Kasumi-1 (cell line): Measurements from ENCODE around the gene GKAP1.
"Not testable (repeated sequence)": the region's sequence is repeated elsewhere in the genome, so short reads cannot be mapped to it uniquely, and the experiment has no call there.

Experiments used
- DNase-seq, 2 experiments: peaks; one replicate each; lab custom pipeline; 2025; lab: John Stamatoyannopoulos, UW

GKAP1 gene

DNA sequence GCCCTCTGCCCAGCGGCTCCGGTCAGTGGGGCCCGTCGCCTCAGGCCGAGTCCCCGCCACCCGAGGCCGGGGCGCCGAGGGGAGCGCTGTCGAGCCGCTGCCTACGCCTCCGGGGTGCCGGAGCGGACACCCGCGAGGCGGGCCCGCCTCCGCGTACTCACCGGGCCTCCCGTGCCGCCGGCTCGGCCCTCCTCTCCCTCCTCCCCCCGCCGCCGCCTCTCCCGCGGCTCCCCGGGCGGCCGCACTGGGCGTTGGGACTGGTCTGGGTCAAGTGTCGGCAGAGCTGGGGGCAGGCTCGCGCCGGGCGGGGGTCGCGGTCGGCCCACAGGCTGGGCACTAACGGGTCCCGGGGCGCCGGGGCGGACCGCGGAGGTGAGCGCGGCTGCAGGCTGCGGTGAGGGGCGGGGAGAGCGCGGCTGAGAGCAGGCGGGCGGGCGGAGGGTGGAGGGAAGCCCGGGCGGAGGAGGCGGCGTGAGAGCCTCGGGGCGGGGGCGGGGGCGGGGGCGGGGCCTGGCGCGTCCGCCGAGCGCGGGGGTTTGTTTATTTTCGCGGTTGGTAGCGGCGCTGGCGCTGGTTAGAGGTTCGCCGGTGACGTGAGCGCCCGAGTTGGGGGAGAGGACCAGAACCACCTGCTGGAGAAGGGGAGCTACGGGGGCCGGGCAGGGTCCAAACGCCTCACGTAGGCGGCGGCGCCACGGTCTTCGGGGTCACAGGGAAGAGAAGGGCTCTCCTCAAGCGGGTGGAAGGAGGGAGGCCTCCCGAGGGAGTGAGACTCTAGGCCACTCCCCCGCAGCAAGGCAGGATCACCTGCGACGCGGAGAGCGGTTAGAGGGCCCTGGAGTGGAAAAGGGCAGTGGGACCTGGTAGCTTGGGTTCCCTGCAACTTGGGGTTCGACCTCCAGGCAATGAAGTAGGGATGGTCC, at the start of gene GKAP1:
Gene GKAP1, minus strand, starts transcription at position 414 of the 923 bp plus-strand sequence. CDS start 11,252 bp downstream, outside the sequence.
- peak; percentile 38 to 40 for DNase-seq

- DNase-seq = not testable (repeated sequence)
These were observed 32.3 kb upstream of the GKAP1 start for GRCh38 chr9:83849895-83850294.

GRCh38 chr9:83837070-83837643, 19.6 kb upstream of the GKAP1 start:
- DNase-seq = not testable (repeated sequence)

DNA sequence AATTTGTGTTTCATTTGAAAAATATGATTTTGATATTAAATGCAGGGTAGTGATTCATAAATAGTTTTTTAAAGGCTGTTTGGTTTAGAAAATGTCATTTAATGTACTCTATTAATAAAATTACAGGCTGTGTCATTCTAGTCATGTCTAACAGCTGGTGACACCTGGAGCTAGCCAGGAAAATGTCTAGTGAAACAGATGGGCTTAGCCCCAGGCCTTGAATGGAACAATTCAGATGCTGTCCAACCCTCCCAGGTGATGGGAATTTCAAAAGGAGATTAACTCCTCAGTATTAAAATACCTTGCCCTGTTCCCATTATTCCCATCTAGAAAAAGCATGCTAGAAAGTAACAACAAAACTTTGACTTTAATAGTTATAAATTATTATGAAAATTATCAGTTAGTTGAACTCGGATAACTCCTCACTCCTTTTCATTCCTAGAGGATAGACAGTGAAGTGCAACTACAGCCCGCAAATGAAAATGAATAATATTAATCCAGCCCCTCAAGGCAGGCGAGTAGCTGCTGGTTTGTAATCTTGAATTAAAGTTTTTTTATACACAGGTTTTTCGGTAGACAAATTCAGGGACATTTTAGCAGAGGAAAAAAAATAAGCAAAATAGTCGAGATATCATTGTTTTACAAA, 13.0 kb upstream of the GKAP1 start:
- not testable (repeated sequence) for DNase-seq

DNA sequence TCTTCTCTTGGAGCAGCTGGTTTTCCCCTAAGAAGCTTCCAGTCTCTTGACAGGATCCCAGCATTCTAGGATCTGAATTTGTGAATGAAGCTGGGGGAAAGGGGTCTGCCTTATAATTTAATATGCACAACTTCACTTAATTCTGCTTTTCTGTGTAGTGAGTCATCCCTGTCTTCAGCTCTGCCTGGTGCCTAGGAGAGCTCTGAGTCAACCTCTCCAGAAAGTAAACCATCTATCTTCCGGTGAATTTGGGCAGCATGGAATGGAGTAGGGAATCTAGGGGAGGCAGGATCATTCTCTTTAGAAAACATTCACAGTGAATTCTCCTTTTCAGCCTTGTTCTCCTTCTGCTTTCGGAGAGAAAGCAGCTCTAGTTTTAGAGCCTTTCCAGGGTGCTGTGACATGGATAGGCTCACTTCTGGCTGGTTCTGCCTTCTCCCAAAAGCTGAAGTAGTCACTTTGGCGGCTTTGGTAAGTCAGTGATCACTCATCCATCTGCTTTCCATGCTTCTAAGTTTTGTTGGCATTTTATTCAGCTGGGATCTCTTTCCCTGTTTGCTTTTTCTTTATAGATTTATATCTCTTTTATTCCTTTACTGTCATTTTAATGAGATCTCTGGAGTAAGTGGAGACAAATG, 7.5 kb upstream of the GKAP1 start:
- not testable (repeated sequence) for DNase-seq

DNA sequence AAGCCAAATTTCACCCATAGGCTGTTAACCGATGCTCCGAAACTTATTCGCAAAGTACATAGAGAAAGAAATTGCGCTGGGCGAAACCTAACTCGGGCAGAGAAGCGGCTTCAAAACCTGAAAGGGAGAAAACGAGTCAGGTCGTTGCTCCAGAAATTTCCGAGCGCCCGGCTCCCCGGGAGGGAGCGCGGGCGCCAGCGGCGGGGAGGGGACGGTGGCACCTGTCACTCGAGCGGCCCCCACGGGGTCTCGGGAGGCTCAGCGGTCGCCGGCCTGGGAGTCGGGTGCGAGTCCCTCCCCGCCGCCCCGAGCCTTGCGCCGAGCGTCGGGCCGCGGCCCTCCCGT, 586 bp downstream of the GKAP1 start:
- DNase-seq = not testable (repeated sequence)

- not testable (repeated sequence) for DNase-seq
These were observed 2.4 kb downstream of the GKAP1 start for GRCh38 chr9:83815120-83815519.

GRCh38 chr9:83809213-83809612, 8.4 kb downstream of the GKAP1 start:
- peak; percentile 47 to 71 for DNase-seq

GRCh38 chr9:83804454-83804853, 13.1 kb downstream of the GKAP1 start:
- not testable (repeated sequence) for DNase-seq

DNA sequence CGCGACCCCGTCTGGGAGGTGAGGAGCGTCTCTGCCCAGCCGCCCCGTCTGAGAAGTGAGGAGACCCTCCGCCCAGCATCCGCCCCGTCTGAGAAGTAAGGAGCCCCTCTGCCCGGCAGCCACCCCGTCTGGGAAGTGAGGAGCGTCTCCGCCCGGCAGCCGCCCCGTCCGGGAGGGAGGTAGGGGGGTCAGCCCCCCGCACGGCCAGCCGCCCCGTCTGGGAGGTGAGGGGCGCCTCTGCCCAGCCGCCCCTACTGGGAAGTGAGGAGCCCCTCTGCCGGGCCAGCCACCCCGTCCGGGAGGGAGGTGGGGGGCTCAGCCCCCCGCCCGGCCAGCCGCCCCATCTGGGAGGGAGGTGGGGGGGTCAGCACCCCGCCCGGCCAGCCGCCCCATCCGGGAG, 13.6 kb downstream of the GKAP1 start:
- not testable (repeated sequence) for DNase-seq

GRCh38 chr9:83800236-83801033, 17.1 kb downstream of the GKAP1 start:
- no peak for DNase-seq

- no peak for DNase-seq
These were observed 23.5 kb downstream of the GKAP1 start for GRCh38 chr9:83794051-83794450.

GRCh38 chr9:83792746-83793145, 24.8 kb downstream of the GKAP1 start:
- peak; percentile 24 to 39 for DNase-seq

- DNase-seq = no peak
These were observed 39.4 kb downstream of the GKAP1 start for GRCh38 chr9:83778164-83778563.

DNA sequence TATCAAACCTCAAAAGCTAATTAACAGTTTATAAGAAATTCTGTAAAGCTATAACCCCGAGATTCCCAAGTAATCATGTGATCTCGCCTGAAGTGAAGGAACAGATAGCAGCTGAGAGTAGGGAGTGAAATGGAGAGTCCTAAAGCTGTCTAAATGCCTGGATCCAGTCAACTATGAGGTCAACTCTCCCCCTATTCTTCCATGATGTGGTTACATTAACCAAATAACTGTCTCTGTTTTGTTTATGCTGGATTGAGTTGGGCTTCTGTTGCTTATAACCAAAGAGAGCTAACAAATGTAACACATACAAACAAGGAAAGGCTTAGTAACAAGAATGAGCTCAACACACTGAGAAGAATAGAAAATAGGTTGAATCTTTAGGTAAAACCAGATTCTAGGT, 41.6 kb downstream of the GKAP1 start:
- DNase-seq = no peak

DNA sequence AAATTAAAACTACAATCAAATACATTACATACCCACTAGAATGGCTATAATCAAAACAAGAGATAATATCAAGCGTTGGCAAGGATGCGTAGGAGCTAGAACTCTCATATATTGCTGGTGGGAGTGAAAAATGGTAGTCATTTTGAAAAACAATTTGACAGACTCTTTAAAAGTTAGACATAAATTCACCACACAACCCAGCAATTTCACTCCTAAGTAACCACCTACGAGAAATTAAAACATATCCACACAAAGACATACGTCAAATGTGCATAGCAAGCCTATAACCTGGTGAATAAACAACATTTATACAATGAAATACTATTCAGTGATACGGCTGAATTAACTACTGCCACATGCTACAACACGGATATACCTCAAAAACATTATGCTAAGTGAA, 44.7 kb downstream of the GKAP1 start:
- no peak for DNase-seq

GRCh38 chr9:83765376-83765775, 52.2 kb downstream of the GKAP1 start:
- DNase-seq = no peak

GRCh38 chr9:83754383-83754977, 63.1 kb downstream of the GKAP1 start:
- DNase-seq = peak in 1 of 2 experiments; percentile 4

- no peak for DNase-seq
These were observed 67.9 kb downstream of the GKAP1 start for GRCh38 chr9:83749706-83750105.

DNA sequence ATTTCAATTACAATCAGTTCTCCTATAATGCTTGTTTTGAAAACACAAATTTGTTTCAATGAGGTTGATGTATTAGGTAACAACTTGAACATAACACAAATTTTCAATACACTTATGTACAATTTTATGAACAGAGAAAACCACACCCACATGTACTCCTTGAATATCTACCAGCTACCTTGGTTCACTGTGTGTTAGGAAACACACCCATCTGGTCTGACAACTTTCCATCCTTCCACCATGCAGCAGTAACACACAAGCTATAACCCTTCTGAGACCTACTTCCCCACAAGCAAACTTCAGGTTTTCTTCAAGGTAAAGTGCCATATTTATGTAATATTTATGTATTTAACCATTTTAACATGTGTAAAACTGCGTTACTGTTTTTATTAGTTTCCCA, 73.4 kb downstream of the GKAP1 start:
- DNase-seq = no peak

DNA sequence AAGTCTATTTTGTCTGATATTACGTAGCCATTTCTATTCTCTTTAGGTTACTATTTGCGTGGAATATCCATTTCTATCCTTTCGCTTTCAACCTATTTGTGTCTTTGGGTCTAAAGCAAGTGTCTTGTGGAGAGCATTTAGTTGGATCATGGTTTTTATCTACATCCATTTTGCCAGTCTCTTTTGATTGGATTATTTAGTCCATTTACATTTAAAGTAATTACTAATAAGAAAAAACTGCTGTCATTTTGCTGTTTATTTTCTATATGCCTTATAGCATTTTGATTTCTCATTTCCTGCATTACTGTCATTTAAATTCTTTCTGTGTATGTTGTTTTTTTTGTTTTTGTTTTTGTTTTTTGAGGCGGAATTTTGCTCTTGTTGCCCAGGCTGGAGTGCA, 83.8 kb downstream of the GKAP1 start:
- DNase-seq = no peak
